ENCODE measurements around the gene LPP.

The LPP gene

DNA sequence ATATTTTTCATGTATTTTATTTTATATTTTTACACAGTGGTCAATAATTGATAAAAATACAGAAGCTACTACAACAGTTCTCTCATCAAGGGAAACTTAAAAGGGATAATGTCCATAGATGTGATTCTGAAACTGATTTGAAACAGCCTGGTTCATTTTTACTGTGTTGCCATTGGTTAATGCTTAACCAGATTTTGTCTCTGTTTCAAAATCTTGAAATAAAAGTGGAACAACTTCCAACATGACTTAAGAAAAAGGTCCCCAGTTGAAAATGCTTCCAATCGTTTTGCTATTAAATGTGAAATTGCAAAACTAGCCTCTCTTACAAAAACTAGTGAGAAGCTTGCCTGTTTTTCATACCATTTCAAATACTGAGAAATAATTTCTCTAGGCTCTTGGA is 240.7 kb downstream of the LPP start:
- no peaks in the 10 kb centered on the region for H3K9me3 Mint-ChIP-seq
- no peak overlapping the region for H3K4me3 Mint-ChIP-seq
- H3K27ac Mint-ChIP-seq, result no peak overlapping the region
- H3K4me1 Mint-ChIP-seq (ENCODE audit: low read depth), result peaks cover 31% of the 10 kb centered on the region
- DNase-seq (ENCODE audit: low spot score), result no peak
- no peaks in the 10 kb centered on the region for H3K27me3 Mint-ChIP-seq (ENCODE audit: low read depth)
- H3K36me3 Mint-ChIP-seq (ENCODE audit: low read depth), result peaks cover 6% of the 10 kb centered on the region

DNA sequence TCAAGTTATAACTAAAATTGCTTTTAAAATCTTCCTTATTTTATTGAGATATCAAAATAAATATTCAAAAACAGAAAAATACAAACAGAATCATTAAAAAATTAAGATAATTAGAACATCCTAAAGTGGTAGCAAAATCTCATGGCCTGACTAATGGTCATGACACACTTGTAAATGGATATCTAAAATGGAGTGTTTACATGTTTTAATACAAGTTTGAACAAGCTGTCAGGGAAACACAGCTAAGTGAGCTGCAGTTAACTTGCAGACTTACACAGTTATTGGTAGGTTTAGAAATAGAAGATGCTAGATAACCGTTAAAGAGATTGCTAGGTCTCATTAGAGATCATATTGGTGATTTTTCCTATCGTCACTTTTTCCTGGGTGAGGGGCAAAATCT is 242.3 kb downstream of the LPP start:
- no peak overlapping the region for H3K27ac Mint-ChIP-seq
- peaks cover 37% of the 10 kb centered on the region for H3K4me1 Mint-ChIP-seq (ENCODE audit: low read depth)
- no peak overlapping the region for H3K4me3 Mint-ChIP-seq
- peaks cover 6% of the 10 kb centered on the region for H3K36me3 Mint-ChIP-seq (ENCODE audit: low read depth)
- H3K27me3 Mint-ChIP-seq (ENCODE audit: low read depth), result no peaks in the 10 kb centered on the region
- H3K9me3 Mint-ChIP-seq, result no peaks in the 10 kb centered on the region
- no peak for DNase-seq (ENCODE audit: low spot score)

DNA sequence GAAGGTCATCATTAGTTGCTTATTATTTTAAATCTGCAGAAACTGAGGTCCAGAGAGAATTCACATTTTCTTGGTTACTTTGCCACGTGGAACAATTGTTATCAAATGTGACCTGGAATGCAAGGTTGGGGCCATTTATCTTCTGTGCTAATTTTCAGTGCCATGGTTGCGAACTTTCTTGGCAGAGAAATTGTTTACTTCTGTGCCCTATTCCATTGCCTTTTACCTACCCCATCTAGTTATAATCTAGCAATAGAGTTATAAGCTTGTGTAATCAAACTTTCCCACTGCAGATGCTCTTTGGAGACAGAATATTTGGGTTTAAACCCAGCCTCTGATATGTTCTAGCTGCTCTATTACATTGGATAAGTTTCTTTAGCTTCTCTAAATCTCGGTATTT is 242.9 kb downstream of the LPP start:
- Mint-ChIP-seq H3K27ac (no peak overlapping the region), H3K36me3 (ENCODE audit: low read depth) (peaks cover 6% of the 10 kb centered on the region), H3K4me3 (no peak overlapping the region), H3K27me3 (ENCODE audit: low read depth) (no peaks in the 10 kb centered on the region), H3K4me1 (ENCODE audit: low read depth) (peaks cover 40% of the 10 kb centered on the region), H3K9me3 (no peaks in the 10 kb centered on the region)
- no peak for DNase-seq (ENCODE audit: low spot score)

DNA sequence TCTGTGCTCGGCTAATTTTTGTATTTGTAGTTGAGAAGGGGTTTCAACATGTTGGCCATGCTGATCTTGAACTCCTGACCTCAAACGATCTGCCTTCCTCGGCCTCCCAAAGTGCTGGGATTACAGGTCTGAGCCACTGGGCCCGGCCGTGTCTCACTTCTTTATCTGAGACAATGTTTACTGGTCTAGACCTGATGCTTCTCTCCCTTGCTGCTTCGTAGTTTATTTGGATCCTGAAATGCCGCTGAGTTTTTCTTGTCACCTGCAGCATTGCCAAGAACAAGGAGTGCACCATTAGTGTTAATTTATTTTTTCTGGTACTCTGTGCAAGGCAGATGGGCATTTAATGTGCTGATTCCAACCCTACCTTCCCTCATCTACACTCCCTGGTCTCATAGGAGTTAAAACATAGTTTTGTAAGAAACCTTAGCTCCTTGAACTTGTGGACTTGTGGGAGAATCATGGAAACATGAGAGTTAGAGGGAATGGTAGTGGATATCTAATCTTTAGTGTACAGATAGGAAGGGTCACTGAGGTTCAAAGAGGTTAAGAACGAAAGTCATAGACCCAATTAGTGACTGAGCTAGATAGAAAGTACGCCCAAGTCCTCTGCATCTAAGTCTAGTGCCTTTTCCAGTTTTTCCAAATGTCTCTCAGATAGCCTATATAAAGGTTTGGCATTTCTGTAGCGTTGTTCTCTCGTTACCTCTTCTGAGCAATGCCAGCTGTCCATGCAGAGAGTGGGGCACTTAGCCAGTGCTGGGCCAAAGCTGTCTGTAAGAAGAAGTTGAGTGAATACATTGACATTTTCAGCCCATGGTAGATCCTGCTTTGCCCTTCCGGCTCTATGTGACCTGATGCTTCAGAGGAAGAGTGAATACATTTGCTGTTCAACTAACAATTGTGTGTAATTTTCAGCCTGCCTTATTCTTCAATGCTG is 244.1 kb downstream of the LPP start:
- no peak for DNase-seq (ENCODE audit: low spot score)
- no peak overlapping the region for H3K4me3 Mint-ChIP-seq
- peak overlapping the region; percentile 5 for H3K27ac Mint-ChIP-seq
- H3K4me1 Mint-ChIP-seq (ENCODE audit: low read depth), result peaks cover 48% of the 10 kb centered on the region
- H3K27me3 Mint-ChIP-seq (ENCODE audit: low read depth), result no peaks in the 10 kb centered on the region
- no peaks in the 10 kb centered on the region for H3K9me3 Mint-ChIP-seq
- peaks cover 6% of the 10 kb centered on the region for H3K36me3 Mint-ChIP-seq (ENCODE audit: low read depth)

DNA sequence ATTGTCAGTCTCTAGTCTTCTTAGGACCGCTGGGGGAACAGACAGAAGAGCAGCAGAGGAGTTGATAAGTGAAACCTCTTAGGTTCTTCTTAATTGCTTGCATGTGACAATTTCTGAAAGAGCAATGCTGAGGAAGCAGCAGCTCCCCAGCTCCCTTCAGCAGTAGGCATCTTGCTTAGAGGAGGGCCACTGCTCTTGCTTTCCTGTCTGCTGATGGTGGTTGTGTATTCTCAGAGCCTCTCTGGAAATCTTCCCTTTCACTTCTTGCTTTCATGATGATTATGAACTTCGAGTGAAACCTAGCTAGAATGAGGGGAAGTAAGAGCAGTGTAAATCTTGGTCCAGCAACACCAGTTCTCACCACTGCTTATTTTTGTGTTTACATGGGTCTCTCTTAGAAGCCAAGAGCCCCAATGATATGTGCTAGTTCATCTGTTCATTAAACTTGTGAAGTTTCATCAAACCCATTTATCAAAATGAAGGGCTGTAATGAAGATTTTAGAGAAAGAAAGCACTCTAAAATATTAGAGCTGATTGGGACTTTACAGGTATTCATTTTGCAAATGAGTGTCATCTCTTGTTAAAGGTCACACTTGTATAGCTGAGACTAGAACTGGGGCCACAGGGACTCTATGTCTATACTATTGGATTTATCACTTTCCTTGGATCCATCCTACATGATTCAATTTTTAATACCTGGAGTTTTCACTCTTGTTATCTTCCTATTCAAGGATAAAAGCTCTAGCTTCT is 246.7 kb downstream of the LPP start:
- Mint-ChIP-seq H3K9me3 (no peaks in the 10 kb centered on the region), H3K36me3 (ENCODE audit: low read depth) (peaks cover 6% of the 10 kb centered on the region), H3K4me1 (ENCODE audit: low read depth) (peaks cover 58% of the 10 kb centered on the region), H3K27me3 (ENCODE audit: low read depth) (no peaks in the 10 kb centered on the region), H3K27ac (peak overlapping the region; percentile 62), H3K4me3 (peak overlapping the region; percentile 35)
- peak; percentile 45 for DNase-seq (ENCODE audit: low spot score)

DNA sequence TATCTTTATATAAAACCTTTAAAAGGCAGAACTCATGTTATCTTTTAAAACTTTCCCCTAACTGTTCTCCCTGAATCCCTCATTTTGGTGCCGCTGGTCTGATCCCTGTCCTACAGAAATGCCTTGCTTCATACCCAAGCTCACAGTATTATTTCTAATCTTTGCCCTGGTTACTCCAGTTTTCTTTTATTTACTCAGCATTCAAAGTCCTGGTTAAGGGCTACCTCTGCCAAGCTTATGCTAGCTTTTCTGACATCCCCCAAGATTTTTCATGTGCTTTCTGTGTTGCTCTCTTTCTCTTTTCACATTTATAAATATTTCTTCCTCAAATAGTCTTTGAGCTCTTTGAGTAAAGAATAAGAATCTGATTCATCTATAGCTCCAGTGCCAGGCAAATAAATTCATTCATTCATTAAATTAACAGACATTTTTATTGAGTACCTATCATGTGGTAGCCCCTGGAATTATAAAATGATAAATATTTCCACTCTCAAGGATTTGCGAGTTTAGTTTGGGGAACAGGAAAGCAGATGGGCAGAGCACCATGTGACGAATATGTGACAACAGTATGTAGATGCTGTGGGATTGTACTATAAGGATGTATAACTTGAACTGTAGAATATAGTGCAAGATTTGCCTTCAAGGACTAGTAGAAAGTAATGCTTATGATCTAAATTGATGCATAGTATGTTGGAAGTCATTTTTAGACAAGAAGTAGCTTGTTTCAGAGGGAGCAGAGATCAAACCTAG is 247.5 kb downstream of the LPP start:
- peaks cover 11% of the 10 kb centered on the region for H3K36me3 Mint-ChIP-seq (ENCODE audit: low read depth)
- H3K4me3 Mint-ChIP-seq, result no peak overlapping the region
- DNase-seq (ENCODE audit: low spot score), result no peak
- no peak overlapping the region for H3K27ac Mint-ChIP-seq
- H3K9me3 Mint-ChIP-seq, result no peaks in the 10 kb centered on the region
- H3K27me3 Mint-ChIP-seq (ENCODE audit: low read depth), result no peaks in the 10 kb centered on the region
- peaks cover 60% of the 10 kb centered on the region for H3K4me1 Mint-ChIP-seq (ENCODE audit: low read depth)

DNA sequence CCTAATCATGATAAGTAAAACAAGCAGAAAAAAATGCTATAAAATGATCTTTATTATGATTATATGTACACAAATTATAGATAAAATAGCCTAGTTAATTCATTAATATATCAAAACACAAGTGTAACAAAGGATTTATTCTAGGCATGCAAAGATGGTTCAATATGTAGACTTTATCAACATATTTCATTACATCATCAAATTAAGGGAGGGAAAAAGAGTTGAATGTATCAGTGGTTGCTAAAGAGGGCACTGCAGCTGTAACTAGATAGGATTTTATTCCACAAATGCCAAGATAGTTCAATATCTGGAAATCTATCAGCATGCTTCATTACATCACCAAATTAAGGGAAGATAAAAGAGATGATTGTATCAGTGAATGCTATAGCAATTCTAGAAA is 248.3 kb downstream of the LPP start:
- Mint-ChIP-seq H3K4me3 (no peak overlapping the region), H3K9me3 (no peaks in the 10 kb centered on the region), H3K36me3 (ENCODE audit: low read depth) (peaks cover 17% of the 10 kb centered on the region), H3K4me1 (ENCODE audit: low read depth) (peaks cover 58% of the 10 kb centered on the region), H3K27me3 (ENCODE audit: low read depth) (no peaks in the 10 kb centered on the region), H3K27ac (no peak overlapping the region)
- DNase-seq (ENCODE audit: low spot score), result no peak

DNA sequence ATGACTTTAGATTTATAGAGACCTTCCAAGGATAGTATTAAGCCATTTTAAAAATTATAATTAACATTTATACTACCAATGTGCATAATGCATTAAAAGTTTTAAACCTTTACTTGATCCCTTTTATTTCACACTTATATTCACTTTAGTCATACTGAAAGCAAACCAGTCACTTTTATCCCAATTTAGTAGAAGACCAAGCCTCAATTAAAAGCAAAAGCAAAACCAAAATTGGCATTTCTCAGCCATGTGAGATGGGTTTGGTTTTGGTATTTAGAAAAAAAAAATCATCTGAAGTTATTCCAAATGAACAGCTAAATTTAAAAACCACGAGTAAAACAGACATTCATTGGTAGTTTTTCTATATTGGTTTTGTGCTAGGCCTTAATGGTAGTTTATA is 249.4 kb downstream of the LPP start:
- Mint-ChIP-seq H3K4me3 (no peak overlapping the region), H3K36me3 (ENCODE audit: low read depth) (peaks cover 23% of the 10 kb centered on the region), H3K27ac (peak overlapping the region; percentile 39), H3K9me3 (no peaks in the 10 kb centered on the region), H3K4me1 (ENCODE audit: low read depth) (peaks cover 49% of the 10 kb centered on the region), H3K27me3 (ENCODE audit: low read depth) (no peaks in the 10 kb centered on the region)
- no peak for DNase-seq (ENCODE audit: low spot score)

DNA sequence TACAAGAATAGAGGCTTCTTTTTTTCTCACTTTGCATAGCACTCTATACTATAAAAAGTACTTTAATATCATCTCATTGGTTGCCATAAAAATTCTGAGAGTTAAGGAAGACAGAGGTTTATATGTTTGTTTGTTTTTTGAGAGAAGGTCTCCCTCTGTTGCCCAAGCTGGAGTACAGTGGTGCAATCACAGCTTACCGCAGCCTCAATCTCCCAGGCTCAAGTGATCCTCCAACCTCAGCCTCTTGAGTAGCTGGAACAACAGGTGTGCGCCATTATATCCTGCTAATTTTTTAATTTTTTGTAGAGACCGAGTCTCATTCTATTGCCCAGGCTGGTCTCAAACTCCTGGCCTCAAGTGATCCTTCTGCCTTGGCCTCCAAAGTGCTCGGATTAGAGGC is 250.2 kb downstream of the LPP start:
- peaks cover 43% of the 10 kb centered on the region for H3K4me1 Mint-ChIP-seq (ENCODE audit: low read depth)
- H3K9me3 Mint-ChIP-seq, result no peaks in the 10 kb centered on the region
- peaks cover 19% of the 10 kb centered on the region for H3K36me3 Mint-ChIP-seq (ENCODE audit: low read depth)
- no peak for DNase-seq (ENCODE audit: low spot score)
- no peak overlapping the region for H3K4me3 Mint-ChIP-seq
- no peaks in the 10 kb centered on the region for H3K27me3 Mint-ChIP-seq (ENCODE audit: low read depth)
- H3K27ac Mint-ChIP-seq, result no peak overlapping the region

DNA sequence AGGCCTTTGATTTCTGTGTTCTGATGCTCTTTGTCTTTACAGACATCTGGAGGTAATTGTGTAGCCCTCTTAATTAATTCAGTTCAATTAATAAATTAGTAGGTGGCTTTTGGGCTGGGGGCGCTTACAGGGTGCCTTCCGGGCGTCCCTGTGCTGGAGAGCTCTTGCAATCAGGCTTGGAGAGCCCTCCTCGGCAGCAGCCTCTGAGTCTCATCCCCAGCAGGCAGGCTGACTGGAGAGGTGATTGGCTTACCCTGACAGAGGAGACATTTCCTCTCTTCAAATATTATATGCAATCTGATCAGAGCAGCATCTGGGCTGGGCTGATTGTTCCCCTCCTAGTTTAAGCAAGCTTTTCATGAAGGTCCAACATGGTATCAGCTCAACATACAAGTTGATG is 250.7 kb downstream of the LPP start:
- Mint-ChIP-seq H3K27me3 (ENCODE audit: low read depth) (no peaks in the 10 kb centered on the region), H3K36me3 (ENCODE audit: low read depth) (peaks cover 19% of the 10 kb centered on the region), H3K4me1 (ENCODE audit: low read depth) (peaks cover 40% of the 10 kb centered on the region), H3K4me3 (no peak overlapping the region), H3K27ac (no peak overlapping the region), H3K9me3 (no peaks in the 10 kb centered on the region)
- DNase-seq (ENCODE audit: low spot score), result no peak

DNA sequence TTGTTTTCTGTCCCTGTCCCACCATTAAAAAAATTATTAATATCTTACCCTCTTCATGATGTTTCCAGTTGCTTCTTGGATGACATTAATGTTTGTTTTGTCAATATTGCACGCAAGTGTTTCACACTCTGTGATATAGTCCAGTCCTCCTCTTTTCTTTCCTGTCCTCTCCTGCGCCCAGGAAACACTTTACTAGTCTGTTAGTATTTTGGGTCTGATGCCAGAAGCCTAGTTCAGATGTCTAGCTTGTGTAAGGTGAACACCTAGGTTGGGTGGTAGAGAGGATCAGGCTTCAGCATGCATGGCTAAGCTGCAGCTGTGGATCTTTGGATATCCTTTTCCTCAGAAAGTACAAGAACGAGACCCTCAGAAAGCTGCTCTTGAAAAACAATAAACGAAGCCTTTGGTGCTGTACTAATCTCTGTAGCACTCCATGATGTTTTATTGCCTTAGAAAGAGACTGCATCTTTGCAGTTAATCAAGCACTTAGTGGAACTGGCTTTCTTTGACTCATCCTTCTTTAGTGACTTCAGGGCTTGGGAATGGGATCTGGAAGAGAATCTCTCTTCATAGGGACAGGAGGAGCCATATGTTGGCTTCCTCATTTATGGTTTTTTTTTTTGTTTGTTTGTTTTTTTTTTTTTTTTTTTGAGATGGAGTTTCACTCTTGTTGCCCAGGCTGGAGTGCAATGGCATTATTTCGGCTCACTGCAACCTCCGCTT is 253.4 kb downstream of the LPP start:
- no peak overlapping the region for H3K27ac Mint-ChIP-seq
- no peaks in the 10 kb centered on the region for H3K27me3 Mint-ChIP-seq (ENCODE audit: low read depth)
- H3K4me1 Mint-ChIP-seq (ENCODE audit: low read depth), result peaks cover 25% of the 10 kb centered on the region
- no peak for DNase-seq (ENCODE audit: low spot score)
- H3K36me3 Mint-ChIP-seq (ENCODE audit: low read depth), result peaks cover 25% of the 10 kb centered on the region
- H3K4me3 Mint-ChIP-seq, result no peak overlapping the region
- no peaks in the 10 kb centered on the region for H3K9me3 Mint-ChIP-seq

DNA sequence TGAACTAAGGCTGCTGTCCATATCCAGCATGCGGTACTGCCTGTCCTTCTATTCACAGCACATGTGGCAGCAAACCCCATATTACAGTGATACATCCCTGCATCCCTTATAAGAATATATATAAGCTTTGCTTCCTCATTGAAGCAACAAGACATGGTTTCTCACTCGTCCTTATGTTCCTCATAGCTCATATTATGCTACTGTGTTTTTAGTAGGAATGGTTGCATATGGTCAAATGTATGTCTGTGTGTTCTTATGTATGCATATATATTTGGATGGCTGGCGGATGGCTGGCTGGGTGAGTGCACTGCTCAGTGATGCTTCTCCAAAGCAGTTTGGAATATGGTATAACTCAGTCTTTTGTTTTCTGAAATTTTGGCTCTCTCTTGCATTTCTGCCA is 254.9 kb downstream of the LPP start:
- Mint-ChIP-seq H3K27ac (no peak overlapping the region), H3K27me3 (ENCODE audit: low read depth) (no peaks in the 10 kb centered on the region), H3K9me3 (no peaks in the 10 kb centered on the region), H3K4me3 (no peak overlapping the region), H3K36me3 (ENCODE audit: low read depth) (peaks cover 25% of the 10 kb centered on the region), H3K4me1 (ENCODE audit: low read depth) (peaks cover 11% of the 10 kb centered on the region)
- no peak for DNase-seq (ENCODE audit: low spot score)

DNA sequence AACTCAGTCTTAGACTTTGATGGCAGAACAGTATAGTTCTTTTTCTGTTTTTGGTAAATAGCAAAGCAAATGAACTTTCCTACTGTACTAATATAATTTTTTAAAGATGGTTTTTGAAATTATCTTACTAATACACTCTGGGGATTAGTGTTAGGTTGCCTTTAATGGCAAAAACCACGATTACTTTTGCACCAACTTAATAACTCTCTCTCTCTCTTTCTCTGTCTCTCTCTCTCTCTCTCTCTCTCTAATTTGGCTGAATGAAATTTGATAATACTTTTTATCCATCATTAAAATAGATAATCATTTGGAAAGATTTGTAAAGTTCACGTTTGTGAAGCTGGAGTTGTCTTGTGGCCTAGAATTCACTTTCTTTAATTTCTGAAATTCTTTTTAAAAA is 257.8 kb downstream of the LPP start:
- Mint-ChIP-seq H3K9me3 (no peaks in the 10 kb centered on the region), H3K27ac (no peak overlapping the region), H3K27me3 (ENCODE audit: low read depth) (no peaks in the 10 kb centered on the region), H3K4me1 (ENCODE audit: low read depth) (peaks cover 7% of the 10 kb centered on the region), H3K36me3 (ENCODE audit: low read depth) (peaks cover 17% of the 10 kb centered on the region), H3K4me3 (no peak overlapping the region)
- no peak for DNase-seq (ENCODE audit: low spot score)
